Calu3 (cell line): ENCODE measurements around the gene IL1F10. TPM values are rescaled to one million over a fixed set of nuclear protein-coding genes. Genes with fewer than 3 reads are reported as not detected.

ENCODE experiments used
- BruUV-seq: library from RNA; stranded (reverse); fragments of 400-500 nt; replicated peaks from 2 replicates; lab custom pipeline; 2021; lab: Mats Ljungman, UMichigan
- CTCF ChIA-PET: fragments of 300-600 bp; sonication (Branson Sonifier 250); formaldehyde crosslinking; loops from one replicate; lab custom pipeline; 2022; ENCODE audit warnings: antibody characterized with exemption; lab: Charles Lee
- DNase-seq: peaks from one replicate; pipeline ENCODE4 v3.0.0; 2022
- H3K27ac Mint-ChIP-seq: one replicate; pipeline ENCODE4 v1.8.0; 2022; ENCODE audit warnings: mixed read lengths; ENCODE audit not compliant: unreplicated experiment
- H3K27me3 Mint-ChIP-seq: one replicate; pipeline ENCODE4 v1.8.0; 2022; ENCODE audit warnings: mixed read lengths; ENCODE audit not compliant: unreplicated experiment
- H3K36me3 Mint-ChIP-seq: one replicate; pipeline ENCODE4 v1.8.0; 2022; ENCODE audit warnings: mild to moderate bottlenecking, moderate library complexity, mixed read lengths; ENCODE audit not compliant: insufficient read depth, unreplicated experiment
- H3K4me1 Mint-ChIP-seq: one replicate; pipeline ENCODE4 v1.8.0; 2022; ENCODE audit warnings: mild to moderate bottlenecking, low read depth, mixed read lengths; ENCODE audit not compliant: unreplicated experiment
- H3K4me3 Mint-ChIP-seq: one replicate; pipeline ENCODE4 v1.8.0; 2022; ENCODE audit warnings: mild to moderate bottlenecking, low read depth, moderate library complexity, mixed read lengths; ENCODE audit not compliant: unreplicated experiment
- H3K9me3 Mint-ChIP-seq: one replicate; pipeline ENCODE4 v1.8.0; 2022; ENCODE audit warnings: low read depth, mixed read lengths; ENCODE audit not compliant: unreplicated experiment
- intact Hi-C: fragments of 100-400 bp; cut with micrococcal nuclease; formaldehyde crosslinking; loops from one replicate; pipeline ENCODE4 v1.10.0; 2022; ENCODE audit not compliant: unreplicated experiment
- total RNA-seq: library from RNA; stranded (reverse); gene quantifications from 2 replicates; pipeline ENCODE4 v1.2.3, GENCODE V29; 2022
- TF ChIP-seq, protein P1 (sequence below): fragments of 200-600 bp; IDR thresholded peaks from one replicate; pipeline ENCODE4 v1.8.0; 2022; ENCODE audit warnings: antibody characterized with exemption; ENCODE audit not compliant: unreplicated experiment

IL1F10 gene
- total RNA-seq, 1 experiment from 2014 or later, result not detected

DNA sequence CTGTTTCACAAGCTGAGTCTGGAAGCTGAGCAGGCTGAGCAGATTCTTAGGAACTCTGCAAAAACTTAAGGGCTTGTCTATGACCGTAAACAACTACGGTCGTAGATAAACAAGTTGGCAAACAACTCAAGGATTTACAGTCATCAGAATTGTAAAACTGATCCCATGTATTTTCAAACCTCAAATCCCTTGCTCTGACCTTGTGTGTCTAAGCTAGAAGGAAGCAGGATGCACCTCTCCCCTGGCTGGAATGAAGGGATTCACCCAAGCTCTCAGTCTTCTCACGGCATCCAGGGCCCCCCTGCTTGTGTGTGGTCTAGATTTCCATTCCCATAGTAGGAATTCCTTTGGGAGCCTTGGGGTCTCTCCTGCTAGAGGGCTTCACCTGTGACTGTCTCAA, 47.2 kb downstream of the IL1F10 start:
- no peaks in the 10 kb centered on the region for H3K27me3 Mint-ChIP-seq

DNA sequence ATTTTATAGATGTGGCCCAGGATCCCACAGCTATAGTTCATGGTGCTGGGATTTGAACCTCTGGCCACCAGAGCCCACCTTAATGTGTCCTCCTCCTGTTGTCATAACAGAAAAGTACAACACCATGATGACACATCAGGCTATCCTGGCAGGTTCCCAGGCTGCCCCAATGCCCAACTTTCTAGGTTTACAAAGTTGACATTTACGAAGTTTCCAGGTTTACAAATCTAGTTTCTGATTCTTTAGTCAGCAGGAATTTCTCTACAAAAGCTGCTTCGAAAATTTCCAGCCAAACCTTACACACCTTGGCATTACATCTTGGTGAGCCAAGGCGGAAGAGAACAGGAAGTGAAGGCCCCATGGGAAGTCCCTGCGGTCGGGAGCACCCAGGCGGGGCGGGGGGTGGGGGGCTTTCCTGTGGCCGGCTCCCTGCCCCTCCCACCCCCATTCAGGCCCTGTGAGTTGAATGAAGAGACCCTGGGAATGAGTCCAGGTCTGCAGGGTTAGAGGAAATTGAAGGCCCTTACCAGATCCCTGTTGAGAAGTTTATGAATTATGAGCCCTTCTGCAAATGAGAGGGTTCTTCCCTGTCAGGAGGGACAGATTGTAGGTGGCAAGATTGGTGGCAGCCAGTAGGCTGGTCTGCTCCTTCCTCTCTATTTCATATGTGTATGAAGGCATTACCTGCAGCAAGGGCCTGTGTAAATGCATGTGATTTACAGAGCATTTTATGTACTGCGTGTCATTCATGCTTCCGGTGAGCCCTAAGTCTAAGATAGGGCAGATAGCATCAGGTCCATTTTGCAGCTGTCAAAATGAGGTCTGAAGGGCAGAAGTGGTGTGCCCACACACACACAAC, 48.6 kb downstream of the IL1F10 start:
- Mint-ChIP-seq H3K36me3 (peaks cover 11% of the 10 kb centered on the region), H3K4me3 (no peak overlapping the region), H3K27ac (no peak overlapping the region), H3K27me3 (no peaks in the 10 kb centered on the region), H3K4me1 (peaks cover 38% of the 10 kb centered on the region), H3K9me3 (no peaks in the 10 kb centered on the region)
- no TSS peak for BruUV-seq
- intact Hi-C loops, result no loop called here
- DNase-seq, result no peak
- TF ChIP-seq, protein P1, sequence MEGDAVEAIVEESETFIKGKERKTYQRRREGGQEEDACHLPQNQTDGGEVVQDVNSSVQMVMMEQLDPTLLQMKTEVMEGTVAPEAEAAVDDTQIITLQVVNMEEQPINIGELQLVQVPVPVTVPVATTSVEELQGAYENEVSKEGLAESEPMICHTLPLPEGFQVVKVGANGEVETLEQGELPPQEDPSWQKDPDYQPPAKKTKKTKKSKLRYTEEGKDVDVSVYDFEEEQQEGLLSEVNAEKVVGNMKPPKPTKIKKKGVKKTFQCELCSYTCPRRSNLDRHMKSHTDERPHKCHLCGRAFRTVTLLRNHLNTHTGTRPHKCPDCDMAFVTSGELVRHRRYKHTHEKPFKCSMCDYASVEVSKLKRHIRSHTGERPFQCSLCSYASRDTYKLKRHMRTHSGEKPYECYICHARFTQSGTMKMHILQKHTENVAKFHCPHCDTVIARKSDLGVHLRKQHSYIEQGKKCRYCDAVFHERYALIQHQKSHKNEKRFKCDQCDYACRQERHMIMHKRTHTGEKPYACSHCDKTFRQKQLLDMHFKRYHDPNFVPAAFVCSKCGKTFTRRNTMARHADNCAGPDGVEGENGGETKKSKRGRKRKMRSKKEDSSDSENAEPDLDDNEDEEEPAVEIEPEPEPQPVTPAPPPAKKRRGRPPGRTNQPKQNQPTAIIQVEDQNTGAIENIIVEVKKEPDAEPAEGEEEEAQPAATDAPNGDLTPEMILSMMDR, result no peak
- CTCF ChIA-PET, result interaction anchor here (0.6 kb wide), 1 partner anchor 32 kb away, joined by 3 read pairs; no protein-coding TSS in a partner anchor

More for the DNA sequence above, 47.2 kb downstream of the IL1F10 start:
- intact Hi-C loops, result no loop called here
- BruUV-seq, result no TSS peak
- Mint-ChIP-seq H3K4me1 (peaks cover 27% of the 10 kb centered on the region), H3K9me3 (no peaks in the 10 kb centered on the region), H3K36me3 (peaks cover 11% of the 10 kb centered on the region), H3K27ac (no peak overlapping the region), H3K4me3 (no peak overlapping the region)
- DNase-seq, result no peak
- TF ChIP-seq, protein P1, result no peak
- CTCF ChIA-PET, result no interaction called here

DNA sequence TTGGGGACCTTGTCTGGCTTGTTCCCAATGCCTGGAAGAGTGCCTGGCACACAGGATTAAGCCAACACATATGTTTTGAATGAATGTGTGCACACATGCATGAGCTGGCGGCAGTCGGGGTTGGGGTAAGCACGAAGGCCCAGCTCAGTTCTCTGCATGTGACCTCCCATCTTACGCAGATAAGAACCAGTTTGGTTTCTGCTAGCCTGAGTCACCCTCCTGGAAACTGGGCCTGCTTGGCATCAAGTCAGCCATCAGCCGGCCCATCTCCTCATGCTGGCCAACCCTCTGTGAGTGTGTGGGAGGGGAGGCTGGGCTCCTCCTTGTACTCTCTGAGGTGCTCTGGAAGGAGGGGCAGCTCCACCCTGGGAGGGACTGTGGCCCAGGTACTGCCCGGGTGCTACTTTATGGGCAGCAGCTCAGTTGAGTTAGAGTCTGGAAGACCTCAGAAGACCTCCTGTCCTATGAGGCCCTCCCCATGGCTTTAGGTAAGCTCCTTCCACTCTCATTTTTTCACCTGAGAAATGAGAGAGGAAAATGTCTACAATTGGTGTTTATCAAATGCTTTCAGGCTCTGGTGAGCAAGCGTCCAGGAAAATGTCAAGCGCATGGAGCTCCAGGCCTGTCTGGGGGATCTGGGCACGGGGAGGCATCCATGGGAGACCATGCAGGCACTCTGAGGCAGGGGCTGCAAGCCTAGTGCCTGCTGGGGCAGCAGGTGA, 49.9 kb downstream of the IL1F10 start:
- DNase-seq, result peak; percentile 90
- Mint-ChIP-seq H3K36me3 (peaks cover 11% of the 10 kb centered on the region), H3K4me3 (peak overlapping the region; percentile 70), H3K27ac (peak overlapping the region; percentile 92), H3K9me3 (no peaks in the 10 kb centered on the region), H3K4me1 (peaks cover 50% of the 10 kb centered on the region), H3K27me3 (no peaks in the 10 kb centered on the region)
- BruUV-seq, result no TSS peak
- intact Hi-C loops, result loop anchor here (2.0 kb wide), 1 partner anchor 33 kb away; no protein-coding TSS in a partner anchor
- CTCF ChIA-PET, result interaction anchor here (1.2 to 2.2 kb wide), 6 partner anchors 19 to 86 kb away, joined by 3 to 16 read pairs (median 5); no protein-coding TSS in a partner anchor
- TF ChIP-seq, protein P1, result no peak

DNA sequence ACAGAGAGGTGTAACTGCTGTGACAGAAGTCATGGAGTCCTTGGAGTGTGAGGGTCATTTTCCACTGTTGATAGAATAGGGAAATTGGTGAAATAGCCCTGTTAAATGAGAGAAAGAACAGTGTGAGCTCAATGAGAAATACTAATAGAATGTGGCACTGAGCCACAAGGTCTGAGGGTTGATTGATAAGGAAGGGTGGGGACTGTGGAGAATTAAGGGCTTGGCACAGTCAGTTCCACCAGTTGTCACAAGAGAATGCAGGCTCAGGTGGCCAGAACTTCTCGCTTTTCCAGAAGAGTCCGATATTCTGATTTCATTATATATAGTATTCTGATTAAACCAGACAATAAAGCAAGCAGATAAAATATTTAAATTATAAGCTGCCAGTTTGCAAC, 50.5 kb downstream of the IL1F10 start:
- CTCF ChIA-PET, result interaction anchor here (1.2 to 2.2 kb wide), 6 partner anchors 19 to 86 kb away, joined by 3 to 16 read pairs (median 5); no protein-coding TSS in a partner anchor
- TF ChIP-seq, protein P1, result no peak
- DNase-seq, result peak; percentile 32
- intact Hi-C loops, result loop anchor here (2.0 kb wide), 1 partner anchor 33 kb away; no protein-coding TSS in a partner anchor
- no peaks in the 10 kb centered on the region for H3K27me3 Mint-ChIP-seq
- BruUV-seq, result TSS peak; percentile 45
- H3K9me3 Mint-ChIP-seq, result no peaks in the 10 kb centered on the region
- H3K27ac Mint-ChIP-seq, result peak overlapping the region; percentile 92
- H3K4me3 Mint-ChIP-seq, result peak overlapping the region; percentile 70
- H3K4me1 Mint-ChIP-seq, result peaks cover 50% of the 10 kb centered on the region
- peaks cover 11% of the 10 kb centered on the region for H3K36me3 Mint-ChIP-seq
